IMR-90 (cell line): ENCODE measurements around the gene P4HA3.

ENCODE experiments used
- CEBPB ChIP-seq: IDR thresholded peaks from 2 replicates; pipeline ENCODE4 v1.6.1; 2012; ENCODE audit warnings: low read depth, low read length, improper control_type of control experiment
- TF ChIP-seq, protein P1 (sequence below): conservative IDR thresholded peaks from 2 replicates; pipeline ENCODE4 v1.5.1; 2012; ENCODE audit warnings: mild to moderate bottlenecking, low read depth, low read length, improper control_type of control experiment

DNA sequence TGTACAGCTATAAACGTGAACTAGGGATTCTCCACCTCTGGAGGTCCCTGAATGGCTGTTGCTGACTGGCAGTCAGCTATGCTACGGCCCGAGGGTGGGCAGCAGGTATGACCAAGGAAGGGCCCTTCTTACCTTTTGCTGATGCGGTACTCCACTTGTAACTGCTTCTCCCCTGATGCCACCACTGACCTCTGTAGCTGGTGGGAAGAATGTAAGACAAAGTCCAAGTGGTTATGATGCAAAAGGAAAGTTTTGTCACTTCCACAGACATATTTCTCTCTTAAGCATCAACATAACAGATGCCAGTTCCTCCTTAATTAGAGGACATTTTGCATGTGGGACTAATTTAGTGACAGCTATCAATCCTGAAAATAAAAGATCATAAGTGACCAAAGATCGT lies 32.2 kb downstream of the P4HA3 start:
- TF ChIP-seq, protein P1, sequence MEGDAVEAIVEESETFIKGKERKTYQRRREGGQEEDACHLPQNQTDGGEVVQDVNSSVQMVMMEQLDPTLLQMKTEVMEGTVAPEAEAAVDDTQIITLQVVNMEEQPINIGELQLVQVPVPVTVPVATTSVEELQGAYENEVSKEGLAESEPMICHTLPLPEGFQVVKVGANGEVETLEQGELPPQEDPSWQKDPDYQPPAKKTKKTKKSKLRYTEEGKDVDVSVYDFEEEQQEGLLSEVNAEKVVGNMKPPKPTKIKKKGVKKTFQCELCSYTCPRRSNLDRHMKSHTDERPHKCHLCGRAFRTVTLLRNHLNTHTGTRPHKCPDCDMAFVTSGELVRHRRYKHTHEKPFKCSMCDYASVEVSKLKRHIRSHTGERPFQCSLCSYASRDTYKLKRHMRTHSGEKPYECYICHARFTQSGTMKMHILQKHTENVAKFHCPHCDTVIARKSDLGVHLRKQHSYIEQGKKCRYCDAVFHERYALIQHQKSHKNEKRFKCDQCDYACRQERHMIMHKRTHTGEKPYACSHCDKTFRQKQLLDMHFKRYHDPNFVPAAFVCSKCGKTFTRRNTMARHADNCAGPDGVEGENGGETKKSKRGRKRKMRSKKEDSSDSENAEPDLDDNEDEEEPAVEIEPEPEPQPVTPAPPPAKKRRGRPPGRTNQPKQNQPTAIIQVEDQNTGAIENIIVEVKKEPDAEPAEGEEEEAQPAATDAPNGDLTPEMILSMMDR, result no peak
- TF ChIP-seq CEBPB, result no peak
